GM21367 (cell line): ENCODE data around the gene REP15.
"Not testable (repeated sequence)": the region's sequence is repeated elsewhere in the genome, so short reads cannot be mapped to it uniquely, and the experiment has no call there.

Experiments
- ATAC-seq: cut with Tn5 transposase; IDR thresholded peaks from one replicate; pipeline ENCODE4 v1.9.1; 2021; ENCODE audit not compliant: unreplicated experiment

Gene REP15, protein sequence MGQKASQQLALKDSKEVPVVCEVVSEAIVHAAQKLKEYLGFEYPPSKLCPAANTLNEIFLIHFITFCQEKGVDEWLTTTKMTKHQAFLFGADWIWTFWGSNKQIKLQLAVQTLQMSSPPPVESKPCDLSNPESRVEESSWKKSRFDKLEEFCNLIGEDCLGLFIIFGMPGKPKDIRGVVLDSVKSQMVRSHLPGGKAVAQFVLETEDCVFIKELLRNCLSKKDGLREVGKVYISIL

DNA sequence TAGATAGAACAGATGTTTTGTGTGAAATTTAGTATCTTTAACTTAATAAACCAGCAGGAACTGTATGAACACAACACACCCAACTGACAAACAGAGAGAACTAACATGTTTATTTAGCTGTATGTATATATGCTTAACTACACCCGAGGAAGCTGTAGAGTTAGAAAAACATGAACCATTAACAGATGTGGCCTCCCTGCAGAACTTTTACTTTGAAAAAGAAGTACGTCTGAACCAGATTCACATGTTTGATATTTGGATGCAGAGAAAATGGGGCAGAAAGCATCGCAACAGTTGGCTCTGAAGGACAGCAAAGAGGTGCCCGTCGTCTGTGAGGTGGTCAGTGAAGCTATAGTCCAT, at the start of gene REP15:
REP15 (plus strand) TSS at position 155 of the 360 bp plus-strand sequence; CDS start at position 271, 116 bp downstream.
- no peak for ATAC-seq

DNA sequence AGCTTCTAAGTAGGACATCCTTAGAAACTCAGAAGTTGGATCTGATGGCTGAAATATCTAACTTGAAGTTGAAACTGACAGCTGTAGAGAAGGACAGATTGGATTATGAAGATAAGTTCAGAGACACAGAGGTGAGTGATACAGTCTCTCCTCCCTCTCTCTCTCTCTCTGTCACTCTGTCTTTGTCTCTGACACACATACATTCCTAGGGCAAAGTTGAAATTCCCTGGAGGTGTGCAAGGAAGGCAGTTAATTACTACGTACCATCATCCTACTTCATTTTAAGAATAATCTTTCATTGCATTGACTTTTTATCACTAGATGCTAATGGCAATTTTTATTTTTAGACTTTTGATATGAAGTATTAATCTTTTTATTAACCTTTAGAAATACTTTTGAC, 46.2 kb upstream of the REP15 start:
- ATAC-seq: no peak

DNA sequence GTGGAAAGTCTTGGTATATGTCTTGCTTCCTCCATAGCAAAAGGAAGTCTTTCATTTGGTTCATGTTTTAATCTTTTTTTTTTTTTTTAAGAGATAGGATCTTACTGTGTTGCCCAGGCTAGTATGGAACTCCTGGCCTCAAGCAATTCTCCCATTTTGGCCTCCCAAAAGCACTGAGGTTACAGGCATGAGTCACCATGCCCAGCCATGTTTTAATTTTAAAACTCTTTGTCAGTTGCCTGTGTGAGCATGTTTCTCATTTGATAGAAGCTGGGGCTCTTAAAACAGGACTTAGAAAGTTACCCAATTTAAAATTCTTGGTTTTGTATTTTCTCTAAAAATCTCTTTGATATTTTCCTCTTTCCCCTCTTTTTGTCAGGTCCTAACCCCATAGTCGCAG, 45.0 kb upstream of the REP15 start:
- no peak for ATAC-seq

DNA sequence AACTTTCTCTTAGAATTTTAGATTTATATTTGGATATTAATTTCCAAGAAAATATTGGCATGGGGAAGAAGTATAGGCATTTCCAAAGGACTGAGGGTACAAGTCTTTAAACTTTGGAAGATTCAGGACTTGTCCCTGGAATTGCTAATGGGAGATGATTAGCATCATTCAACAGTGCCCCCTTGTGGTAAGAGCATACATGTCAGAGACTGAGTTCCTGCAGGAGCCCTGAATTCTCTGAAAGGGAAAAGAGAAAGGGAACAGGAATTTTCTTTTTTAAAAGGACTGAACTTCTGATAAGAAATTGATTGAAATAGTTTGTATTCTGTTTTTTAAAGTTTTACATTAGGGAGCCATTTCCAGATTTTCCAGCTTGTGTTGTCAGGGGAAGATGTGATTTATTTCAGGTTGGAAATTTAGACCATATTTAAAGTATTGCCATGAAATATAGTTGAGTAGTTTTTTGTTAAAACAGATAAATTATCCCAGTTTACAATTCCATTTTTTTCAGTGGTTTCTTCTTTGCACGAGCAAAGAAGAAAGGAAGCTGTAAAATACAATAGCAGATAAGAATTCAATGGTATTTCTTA, 44.0 kb upstream of the REP15 start:
- no peak for ATAC-seq

DNA sequence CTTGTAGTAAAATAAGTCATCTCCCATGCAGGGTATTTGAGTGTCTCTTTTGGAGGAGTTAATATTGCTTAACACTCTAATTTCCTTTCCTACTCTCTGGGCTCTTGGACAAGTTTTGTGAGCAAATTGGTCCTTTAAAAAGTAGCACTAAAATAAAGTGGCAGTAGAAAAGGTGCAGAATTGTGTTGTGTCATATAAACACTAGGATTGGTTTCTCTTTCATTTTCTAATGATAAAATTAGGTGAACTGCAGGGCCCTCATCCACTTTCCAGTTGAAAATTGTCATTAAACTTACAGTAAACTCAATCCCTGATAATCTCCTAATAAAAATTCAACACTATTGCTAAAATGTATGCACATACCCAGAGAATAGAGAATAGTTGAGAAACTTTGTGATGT, 42.6 kb upstream of the REP15 start:
- no peak for ATAC-seq

DNA sequence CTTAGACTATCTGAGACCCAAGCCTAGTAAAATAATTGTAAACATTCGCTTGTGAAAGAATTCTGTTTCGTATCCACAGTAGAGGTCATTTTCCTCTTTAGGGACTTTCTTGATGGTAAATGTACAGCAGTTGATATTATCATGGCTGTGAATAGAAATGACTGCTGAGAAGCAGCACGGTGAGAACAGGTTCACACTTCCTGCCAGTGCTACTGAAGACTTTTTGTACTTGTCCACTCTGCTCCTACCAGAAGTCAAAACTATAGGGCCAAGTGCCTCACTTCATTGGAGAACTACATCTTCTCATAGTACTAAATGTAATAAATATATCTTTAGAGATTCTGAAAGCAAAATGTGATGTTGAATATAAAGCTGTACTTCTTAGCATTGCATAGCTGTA, 40.8 kb upstream of the REP15 start:
- not testable (repeated sequence) for ATAC-seq

DNA sequence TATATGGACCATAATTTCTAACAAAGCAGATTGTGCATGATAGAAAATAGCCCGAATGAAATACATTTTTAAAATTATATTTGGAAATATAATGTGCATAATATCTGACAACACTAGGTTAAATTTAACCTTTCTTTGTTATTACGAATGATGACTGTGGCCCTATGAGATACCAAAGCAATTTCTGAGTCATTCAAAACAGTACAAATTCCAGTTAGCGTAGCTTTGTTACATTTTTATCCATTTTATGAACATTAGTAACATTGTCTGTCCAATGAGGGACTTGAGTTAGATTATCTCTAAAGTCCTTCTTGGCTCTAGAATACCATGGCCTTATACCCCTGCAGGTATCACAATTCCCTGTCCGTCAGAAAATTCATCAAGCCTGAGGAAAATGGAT, 39.0 kb upstream of the REP15 start:
- no peak for ATAC-seq

DNA sequence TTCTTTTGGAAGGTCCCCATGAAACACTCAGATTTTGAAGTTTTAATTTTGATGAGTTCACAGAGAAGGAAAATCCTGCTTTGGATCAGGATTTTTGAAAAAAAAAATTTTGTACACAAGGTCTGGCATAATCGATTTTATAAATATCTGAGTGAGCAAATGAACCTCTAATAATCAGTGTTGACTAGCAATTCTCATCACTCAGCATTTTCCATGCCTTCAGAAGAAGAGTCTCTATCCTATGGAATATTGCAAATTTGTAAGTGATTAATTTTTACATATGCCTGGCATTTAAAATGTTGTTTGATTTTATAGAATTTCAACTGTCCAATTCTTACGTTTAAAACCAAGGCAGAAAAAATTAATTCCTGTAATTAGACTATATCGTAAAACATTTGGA, 30.5 kb upstream of the REP15 start:
- no peak for ATAC-seq

DNA sequence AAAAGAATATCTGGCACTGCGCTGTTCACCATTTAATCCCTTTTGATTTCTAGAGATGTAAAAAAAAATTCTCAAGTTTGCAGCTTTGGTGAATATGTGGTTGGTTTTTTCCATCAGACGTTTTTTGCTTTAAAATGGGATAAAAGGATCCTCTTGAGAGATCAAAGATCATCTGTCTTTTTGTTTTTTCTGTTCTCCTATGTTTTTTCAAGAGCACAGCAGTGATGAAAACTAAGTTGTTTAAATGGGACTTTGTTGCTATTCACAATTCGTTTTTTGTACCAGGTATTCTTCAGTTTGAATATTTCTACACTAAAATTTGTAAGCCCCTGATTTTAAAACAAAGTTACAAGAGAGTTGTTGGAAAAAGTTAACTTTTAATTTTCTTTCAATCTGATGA, 29.7 kb upstream of the REP15 start:
- no peak for ATAC-seq

DNA sequence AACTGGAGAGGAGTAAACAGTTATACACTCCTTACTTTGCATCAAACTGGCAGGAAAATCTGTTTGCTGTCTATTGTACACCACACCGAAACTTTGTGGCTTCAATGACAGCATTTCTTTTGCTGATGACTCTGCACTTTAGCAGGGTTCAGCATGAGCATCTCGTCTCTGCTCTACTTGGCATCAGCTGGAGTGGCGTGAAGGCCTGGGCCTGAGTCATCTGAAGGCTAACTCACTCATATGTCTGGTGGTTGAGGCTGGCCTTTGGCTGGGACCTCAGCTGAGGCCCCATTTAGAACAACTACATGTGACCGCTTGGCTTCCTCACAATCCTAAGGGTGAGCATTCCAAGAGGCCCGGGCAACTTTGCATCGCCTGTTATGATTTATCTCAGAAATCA, 28.7 kb upstream of the REP15 start:
- ATAC-seq: no peak

DNA sequence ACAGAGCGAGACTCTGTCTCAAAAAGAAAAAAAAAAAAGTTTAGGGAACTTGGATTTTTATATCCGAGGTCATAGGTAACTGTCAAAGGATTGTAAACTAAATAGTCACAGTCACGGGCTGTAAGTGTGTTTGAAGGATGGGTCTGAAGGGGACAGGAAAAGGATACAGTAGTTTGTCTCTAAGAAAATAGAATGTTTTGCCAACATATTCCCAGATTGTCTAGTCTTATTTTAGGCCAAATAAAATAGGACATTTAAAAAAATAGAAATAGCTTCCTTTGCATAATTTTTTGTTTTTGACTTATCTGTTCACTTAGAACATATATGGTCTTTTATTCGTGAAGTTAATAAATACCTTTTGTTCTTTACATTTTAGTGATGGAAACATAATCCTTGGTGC, 24.2 kb upstream of the REP15 start:
- ATAC-seq: no peak

DNA sequence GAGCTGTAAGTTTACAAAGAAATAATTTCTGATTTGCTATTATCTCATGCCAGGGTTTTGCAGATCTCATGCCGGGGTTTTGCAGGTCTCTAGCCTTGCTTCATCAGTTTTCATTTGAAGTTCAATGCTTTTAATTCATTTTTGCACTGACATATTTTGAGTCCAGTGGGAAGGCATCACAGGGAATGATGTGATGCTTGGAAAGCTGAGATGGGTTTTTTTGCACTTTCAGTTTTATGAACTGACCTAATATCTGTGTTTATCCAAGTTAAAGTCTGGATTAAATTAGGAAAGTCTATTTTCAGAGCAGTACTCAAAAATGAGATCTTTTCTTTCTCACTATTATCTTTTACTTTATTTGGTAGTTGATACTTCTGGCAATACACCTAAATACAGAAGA, 23.6 kb upstream of the REP15 start:
- ATAC-seq: no peak

DNA sequence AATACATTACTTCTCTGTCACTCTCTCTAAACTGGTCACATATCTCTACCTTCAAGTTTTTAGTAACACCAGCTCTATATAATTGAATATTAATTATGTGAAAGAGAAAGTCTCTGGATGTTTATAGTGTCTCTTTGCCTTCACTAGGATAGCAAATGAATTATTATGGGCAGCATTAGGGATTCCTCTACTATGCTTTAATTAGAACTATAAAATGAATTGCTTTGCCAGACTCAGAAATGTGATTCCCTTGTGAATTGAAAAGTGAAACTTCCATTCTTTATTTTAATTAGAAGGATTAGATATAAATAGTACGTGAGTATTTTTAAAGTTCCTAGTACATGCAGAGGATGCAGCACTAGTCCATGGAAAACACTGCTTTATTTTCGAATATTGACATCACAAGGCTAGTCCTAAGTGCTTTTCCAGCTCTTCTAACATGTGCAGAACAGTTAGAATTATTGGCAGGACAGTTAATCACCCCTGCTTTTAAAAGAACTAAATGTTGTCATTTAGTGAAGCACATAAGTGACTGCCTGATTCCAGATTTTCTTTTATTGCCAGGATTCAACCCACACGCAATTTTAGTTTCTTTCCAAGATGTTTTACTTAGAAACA, 23.0 kb upstream of the REP15 start:
- no peak for ATAC-seq

DNA sequence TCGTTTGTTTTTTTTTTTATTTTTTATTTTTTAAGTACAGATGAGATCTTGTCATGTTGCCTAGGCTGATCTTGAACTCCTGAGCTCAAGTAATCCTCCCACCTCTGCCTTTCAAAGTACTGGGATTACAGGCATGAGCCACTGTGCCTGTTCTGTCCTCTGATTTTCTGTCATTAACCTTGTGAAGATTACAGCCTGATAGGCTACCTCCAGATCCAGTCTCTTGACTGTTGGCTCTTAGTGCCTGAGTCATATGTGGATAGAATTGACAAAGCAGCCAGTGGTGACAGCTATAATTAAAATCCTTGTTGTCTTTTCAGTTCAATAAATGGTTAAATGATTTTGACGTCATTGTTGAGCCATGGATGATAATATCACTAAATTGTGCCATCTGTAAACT, 21.3 kb upstream of the REP15 start:
- no peak for ATAC-seq

DNA sequence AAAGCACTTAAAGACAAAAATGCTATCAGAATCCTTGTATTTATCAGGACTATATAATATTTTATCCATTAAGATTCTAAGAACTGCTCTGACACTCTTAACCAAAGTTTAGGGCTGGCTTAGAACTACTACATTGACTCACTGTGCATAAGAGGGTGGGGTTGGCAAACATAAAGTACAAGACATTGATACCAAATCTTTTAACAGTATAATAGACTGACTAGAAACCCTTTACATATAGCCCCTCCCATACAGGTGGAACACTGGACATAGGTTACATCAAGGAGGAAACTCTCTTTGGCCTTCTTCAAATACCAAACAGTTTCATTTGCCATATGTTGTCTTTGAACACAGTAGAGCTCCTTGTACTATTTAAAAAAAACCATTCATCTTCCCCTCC, 15.6 kb upstream of the REP15 start:
- ATAC-seq: no peak

DNA sequence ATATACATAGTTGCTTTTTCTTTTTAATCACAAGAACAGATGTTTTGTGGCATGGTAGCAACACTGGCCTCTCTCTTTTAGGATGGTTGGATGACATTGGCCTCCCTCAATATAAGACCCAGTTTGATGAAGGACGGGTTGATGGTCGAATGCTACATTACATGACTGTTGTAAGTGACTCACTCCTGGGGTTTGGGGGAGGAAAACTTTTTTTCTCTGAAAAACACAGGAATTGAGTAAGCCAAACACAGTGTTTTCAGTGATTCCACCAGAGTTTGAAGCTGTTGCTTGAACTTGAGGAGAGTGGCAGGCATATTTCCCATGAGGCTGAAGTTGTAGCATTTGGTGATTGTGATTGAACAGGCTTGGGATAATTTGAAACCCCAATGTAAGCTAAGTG, 13.7 kb upstream of the REP15 start:
- ATAC-seq: no peak

DNA sequence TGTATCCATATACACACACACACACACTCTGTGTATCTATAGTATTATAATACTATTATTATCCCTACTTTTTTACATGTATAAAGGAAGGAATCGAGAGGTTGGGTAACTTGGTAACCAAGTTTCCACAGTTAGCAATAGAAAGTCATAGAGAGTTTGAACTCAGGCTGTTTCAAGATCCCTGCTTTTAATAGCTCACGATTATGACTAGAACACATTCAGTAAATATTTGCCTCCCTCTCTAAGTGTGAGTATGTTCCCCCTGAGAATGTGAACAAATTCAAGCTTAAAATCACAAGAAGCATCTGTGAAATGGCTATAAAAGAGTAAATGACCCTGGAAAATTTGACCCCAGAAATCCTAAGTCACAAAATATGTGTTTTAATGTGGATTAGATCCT, 11.0 kb upstream of the REP15 start:
- ATAC-seq: no peak

DNA sequence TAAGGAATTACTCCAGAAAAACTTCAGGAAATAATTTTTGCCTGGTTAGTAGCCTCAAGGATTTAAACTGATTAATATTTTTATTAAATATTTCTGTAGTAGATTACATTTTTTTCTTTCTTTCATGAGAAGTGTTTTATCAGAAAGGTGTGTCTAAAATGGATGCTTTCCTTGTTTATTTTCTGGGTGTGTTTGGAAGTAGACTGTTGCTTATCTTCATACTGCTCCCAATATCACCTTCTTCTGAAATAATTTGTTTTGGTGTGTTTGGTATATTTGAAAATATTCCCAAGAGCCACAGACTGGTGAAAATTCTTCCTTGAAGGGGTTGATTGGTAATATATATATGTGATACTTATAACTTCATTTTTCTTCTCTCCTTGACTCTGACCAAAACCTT, 10.1 kb upstream of the REP15 start:
- ATAC-seq: no peak

DNA sequence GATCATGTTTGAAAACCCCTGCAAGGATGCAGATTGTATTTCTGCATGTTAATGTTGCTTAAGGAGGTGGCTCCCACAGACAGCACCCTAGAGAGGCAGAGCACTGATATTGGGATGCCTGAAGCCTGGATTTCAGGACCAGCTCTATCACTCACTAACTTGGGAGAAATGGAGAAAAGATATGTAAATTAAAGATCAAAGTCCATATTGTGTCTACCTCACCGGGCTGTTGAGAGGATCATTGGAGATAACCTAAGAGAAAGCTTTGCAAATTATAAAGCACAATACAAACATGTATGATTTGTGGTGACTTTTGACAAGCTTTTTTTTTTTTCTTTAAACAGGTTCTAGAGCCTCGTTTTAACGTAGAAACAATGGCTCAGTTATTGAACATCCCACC, 7.6 kb upstream of the REP15 start:
- ATAC-seq: no peak

DNA sequence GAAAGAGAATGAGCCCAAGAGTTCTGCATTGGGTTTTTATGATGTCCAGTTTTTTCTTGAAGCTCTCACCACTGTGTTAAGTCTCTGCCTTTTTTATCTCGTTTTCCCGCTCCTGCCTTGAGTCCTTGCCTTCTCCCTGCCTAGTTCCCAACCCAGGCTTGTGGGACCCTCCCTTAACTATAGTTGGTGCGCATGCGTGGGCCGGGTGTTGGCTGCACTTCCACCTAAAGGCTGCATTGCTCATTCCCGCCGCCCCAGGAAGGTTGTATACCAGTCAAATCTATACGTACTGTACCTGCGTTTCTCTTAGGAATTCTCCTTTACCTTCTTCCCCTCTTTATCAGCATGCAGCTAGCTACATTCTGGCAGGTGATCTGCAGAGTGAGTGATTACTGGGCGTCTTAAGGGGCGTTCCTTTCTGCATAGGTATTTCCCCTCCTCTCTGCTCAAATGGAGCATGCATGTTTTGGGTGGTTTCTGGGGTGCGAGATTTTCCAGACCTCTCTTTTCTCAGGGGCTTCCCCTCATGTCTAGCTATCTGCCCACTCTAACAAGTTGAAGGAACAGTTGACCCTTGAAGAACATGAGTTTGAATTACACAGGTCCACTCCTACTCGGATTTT, 6.6 kb upstream of the REP15 start:
- no peak for ATAC-seq

DNA sequence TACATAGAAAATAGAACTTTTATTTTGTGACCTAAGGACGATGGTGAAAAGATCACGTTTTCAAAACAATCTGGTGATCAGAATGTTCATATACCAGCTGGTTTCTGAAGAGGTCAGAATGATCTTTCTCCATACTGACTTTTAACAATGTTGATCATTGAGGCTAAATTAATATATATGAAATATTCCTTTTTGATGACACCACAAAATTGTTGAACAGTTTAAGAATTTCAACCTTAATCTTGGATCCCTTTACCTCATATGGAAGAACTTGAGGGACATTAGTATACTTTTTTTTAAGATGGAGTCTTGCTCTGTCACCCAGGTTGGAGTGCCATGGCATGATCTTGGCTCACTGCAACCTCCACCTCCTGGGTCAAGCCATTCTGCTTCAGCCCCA, 2.8 kb upstream of the REP15 start:
- no peak for ATAC-seq

DNA sequence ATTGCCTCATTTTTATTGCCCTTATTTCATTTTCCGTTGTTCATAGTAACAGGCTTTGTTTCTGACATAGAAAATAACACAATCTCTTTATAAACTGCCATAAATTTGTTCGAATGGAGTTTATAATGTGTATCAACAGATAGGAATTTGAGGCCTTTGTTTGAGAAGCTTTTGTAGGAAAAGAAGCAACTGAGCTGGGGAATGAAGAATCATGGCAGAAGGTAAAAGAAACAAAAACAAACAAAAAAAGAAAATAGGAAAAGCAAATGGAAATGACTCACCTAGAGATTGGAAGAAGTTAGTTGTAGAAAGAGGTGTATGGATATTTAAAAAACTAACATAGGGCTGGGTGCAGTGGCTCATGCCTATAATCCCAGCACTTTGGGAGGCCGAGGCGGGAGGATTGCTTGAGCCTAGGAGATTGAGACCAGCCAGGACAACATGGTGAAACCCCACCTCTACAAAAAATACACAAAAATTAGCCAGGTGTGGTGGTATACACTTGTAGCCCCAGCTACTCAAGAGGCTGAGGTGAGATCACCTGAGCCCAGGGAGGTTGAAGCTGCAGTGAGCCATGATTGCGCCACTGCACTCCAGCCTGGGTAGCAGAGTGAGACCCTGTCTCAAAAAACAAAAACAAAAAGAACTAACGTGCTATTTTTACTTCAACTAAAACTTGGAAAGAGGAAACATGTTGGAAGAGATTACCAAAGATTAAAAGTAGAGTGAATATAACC, 523 bp upstream of the REP15 start:
- no peak for ATAC-seq
